H9 (cell line): ENCODE results near the gene ATP5PO. TPM values are rescaled to one million over a fixed set of nuclear protein-coding genes. Genes with fewer than 3 reads are reported as not detected.

Experiments used
- DNase-seq: peaks from one replicate; pipeline ENCODE4 v3.0.0-alpha.2; 2017
- H2AFZ ChIP-seq: one replicate; pipeline ENCODE4 v1.6.1; 2013; ENCODE audit warnings: mild to moderate bottlenecking, low read length, control low read depth, moderate library complexity
- H2AK5ac ChIP-seq: 2 replicates; pipeline ENCODE4 v1.6.1; 2013; ENCODE audit warnings: low read length, control low read depth, mixed read lengths; ENCODE audit not compliant: insufficient read length
- H2BK120ac ChIP-seq: one replicate; pipeline ENCODE4 v1.6.1; 2013; ENCODE audit warnings: low read depth, mild to moderate bottlenecking, low read length, control low read depth, inconsistent platforms; ENCODE audit not compliant: poor library complexity, severe bottlenecking
- H2BK12ac ChIP-seq: 2 replicates; pipeline ENCODE4 v1.6.1; 2013; ENCODE audit warnings: low read length, control low read depth, mixed read lengths, low read depth; ENCODE audit not compliant: insufficient read length
- H2BK15ac ChIP-seq: 2 replicates; pipeline ENCODE4 v1.6.1; 2013; ENCODE audit warnings: low read depth, low read length, control low read depth
- H2BK20ac ChIP-seq: one replicate; pipeline ENCODE4 v1.6.1; 2013; ENCODE audit warnings: low read depth, mild to moderate bottlenecking, low read length, control low read depth, inconsistent platforms; ENCODE audit not compliant: poor library complexity, severe bottlenecking
- H2BK5ac ChIP-seq: 2 replicates; pipeline ENCODE4 v1.6.1; 2013; ENCODE audit warnings: low read length, control low read depth, mixed read lengths; ENCODE audit not compliant: insufficient read length
- H3K14ac ChIP-seq: 2 replicates; pipeline ENCODE4 v1.6.1; 2013; ENCODE audit warnings: low read length, control low read depth; ENCODE audit not compliant: insufficient read depth
- H3K18ac ChIP-seq: 2 replicates; pipeline ENCODE4 v1.6.1; 2013; ENCODE audit warnings: low read depth, mild to moderate bottlenecking, mixed read lengths, low read length, control low read depth; ENCODE audit not compliant: insufficient read length
- H3K23ac ChIP-seq: 2 replicates; pipeline ENCODE4 v1.6.1; 2013; ENCODE audit warnings: low read length, control low read depth, mixed read lengths, low read depth; ENCODE audit not compliant: insufficient read length
- H3K23me2 ChIP-seq: 2 replicates; pipeline ENCODE4 v1.6.1; 2013; ENCODE audit warnings: low read depth, mild to moderate bottlenecking, mixed read lengths, low read length, control low read depth; ENCODE audit not compliant: insufficient read length, poor library complexity, severe bottlenecking
- H3K27ac ChIP-seq: 2 replicates; pipeline ENCODE4 v1.5.1; 2013; ENCODE audit warnings: low read length, control low read depth, mixed read lengths, low read depth; ENCODE audit not compliant: insufficient read length
- H3K27me3 ChIP-seq: 2 replicates; pipeline ENCODE4 v1.6.1; 2013; ENCODE audit warnings: low read length, control low read depth, inconsistent platforms; ENCODE audit not compliant: insufficient read depth
- H3K4ac ChIP-seq: 2 replicates; pipeline ENCODE4 v1.6.1; 2013; ENCODE audit warnings: low read depth, mild to moderate bottlenecking, control low read depth, inconsistent platforms, low read length, moderate library complexity
- H3K4me1 ChIP-seq: 2 replicates; pipeline ENCODE4 v1.6.1; 2013; ENCODE audit warnings: low read length, control low read depth, inconsistent platforms; ENCODE audit not compliant: insufficient read depth
- H3K4me2 ChIP-seq: 2 replicates; pipeline ENCODE4 v1.6.1; 2013; ENCODE audit warnings: low read length, control low read depth, mixed read lengths; ENCODE audit not compliant: insufficient read length, insufficient read depth
- H3K56ac ChIP-seq: 2 replicates; pipeline ENCODE4 v1.6.1; 2013; ENCODE audit warnings: low read depth, mild to moderate bottlenecking, mixed read lengths, low read length, control low read depth; ENCODE audit not compliant: insufficient read length
- H3K79me1 ChIP-seq: 2 replicates; pipeline ENCODE4 v1.6.1; 2013; ENCODE audit warnings: low read depth, mild to moderate bottlenecking, moderate library complexity, low read length, control low read depth, inconsistent platforms; ENCODE audit not compliant: insufficient read depth, poor library complexity, severe bottlenecking
- H3K79me2 ChIP-seq: 2 replicates; pipeline ENCODE4 v1.6.1; 2013; ENCODE audit warnings: low read length, control low read depth, inconsistent platforms; ENCODE audit not compliant: insufficient read depth
- H3K9ac ChIP-seq: 2 replicates; pipeline ENCODE4 v1.6.1; 2013; ENCODE audit warnings: low read length, control low read depth, mixed read lengths; ENCODE audit not compliant: insufficient read length; ENCODE audit errors: extremely low read depth
- H3K9me3 ChIP-seq: one replicate; pipeline ENCODE4 v1.6.1; 2013; ENCODE audit warnings: low read depth, low read length, inconsistent platforms; ENCODE audit not compliant: control insufficient read depth
- H3T11ph ChIP-seq: one replicate; pipeline ENCODE4 v1.6.1; 2013; ENCODE audit warnings: mild to moderate bottlenecking, low read length, control low read depth, inconsistent platforms
- H4K20me1 ChIP-seq: one replicate; pipeline ENCODE4 v1.6.1; 2013; ENCODE audit not compliant: control insufficient read depth, insufficient read length, insufficient read depth
- H4K5ac ChIP-seq: 2 replicates; pipeline ENCODE4 v1.6.1; 2013; ENCODE audit warnings: low read depth, mild to moderate bottlenecking, mixed read lengths, low read length, control low read depth; ENCODE audit not compliant: insufficient read length
- H4K8ac ChIP-seq: replicated peaks from 2 replicates; pipeline ENCODE4 v1.6.1; 2013; ENCODE audit warnings: low read length, control low read depth, mixed read lengths, low read depth; ENCODE audit not compliant: insufficient read length
- H4K91ac ChIP-seq: 2 replicates; pipeline ENCODE4 v1.6.1; 2013; ENCODE audit warnings: low read depth, mild to moderate bottlenecking, moderate library complexity, mixed read lengths, low read length, control low read depth; ENCODE audit not compliant: insufficient read length
- H3K27ac Mint-ChIP-seq, 3 experiments: 2 replicates in 2 of 3; 3 replicates in 1 of 3; pipeline ENCODE4 v1.8.0; 2020 to 2021; ENCODE audit warnings: mixed read lengths in 3 of 3, mild to moderate bottlenecking in 1 of 3, moderate library complexity in 1 of 3
- H3K27me3 Mint-ChIP-seq: 2 replicates; pipeline ENCODE4 v1.8.0; 2021; ENCODE audit warnings: low read depth, mild to moderate bottlenecking, moderate library complexity, mixed read lengths
- H3K36me3 Mint-ChIP-seq, 3 experiments: 2 replicates in 2 of 3; 3 replicates in 1 of 3; pipeline ENCODE4 v1.8.0; 2020 to 2021; ENCODE audit warnings: low read depth in 3 of 3, mixed read lengths in 3 of 3; ENCODE audit not compliant: insufficient read depth in 1 of 3
- H3K4me1 Mint-ChIP-seq, 2 experiments: 2 replicates each; pipeline ENCODE4 v1.8.0; 2020; ENCODE audit warnings: mixed read lengths in 2 of 2
- H3K4me3 Mint-ChIP-seq, 2 experiments: 2 replicates in 1 of 2; 3 replicates in 1 of 2; pipeline ENCODE4 v1.8.0; 2020 to 2021; ENCODE audit warnings: mild to moderate bottlenecking in 2 of 2, mixed read lengths in 2 of 2, moderate library complexity in 1 of 2
- H3K9me3 Mint-ChIP-seq, 2 experiments: 2 replicates in 1 of 2; 3 replicates in 1 of 2; pipeline ENCODE4 v1.8.0; 2020; ENCODE audit warnings: mild to moderate bottlenecking in 2 of 2, mixed read lengths in 2 of 2, moderate library complexity in 1 of 2
- WGBS: extraction: QIAGEN DNeasy Blood & Tissue Kit; methylation state at CpG from one replicate; pipeline ENCODE4 v1.1.7; 2013; ENCODE audit warnings: missing lambda C conversion rate, low lambda C conversion rate, mixed read lengths; ENCODE audit not compliant: insufficient read length; ENCODE audit errors: extremely low coverage; 5-methylcytosine and 5-hydroxymethylcytosine counted together
- total RNA-seq: library from RNA; stranded (reverse); gene quantifications from 2 replicates; pipeline ENCODE4 v1.2.1, GENCODE V29; 2021
- TF ChIP-seq, protein P1 (sequence below): fragments of 200-600 bp; sonication (generic); conservative IDR thresholded peaks from 3 replicates; pipeline ENCODE4 v1.8.0; 2021; ENCODE audit warnings: antibody characterized with exemption, mild to moderate bottlenecking

ATP5PO gene
- total RNA-seq, 1 experiment from 2014 or later: 275 TPM

DNA sequence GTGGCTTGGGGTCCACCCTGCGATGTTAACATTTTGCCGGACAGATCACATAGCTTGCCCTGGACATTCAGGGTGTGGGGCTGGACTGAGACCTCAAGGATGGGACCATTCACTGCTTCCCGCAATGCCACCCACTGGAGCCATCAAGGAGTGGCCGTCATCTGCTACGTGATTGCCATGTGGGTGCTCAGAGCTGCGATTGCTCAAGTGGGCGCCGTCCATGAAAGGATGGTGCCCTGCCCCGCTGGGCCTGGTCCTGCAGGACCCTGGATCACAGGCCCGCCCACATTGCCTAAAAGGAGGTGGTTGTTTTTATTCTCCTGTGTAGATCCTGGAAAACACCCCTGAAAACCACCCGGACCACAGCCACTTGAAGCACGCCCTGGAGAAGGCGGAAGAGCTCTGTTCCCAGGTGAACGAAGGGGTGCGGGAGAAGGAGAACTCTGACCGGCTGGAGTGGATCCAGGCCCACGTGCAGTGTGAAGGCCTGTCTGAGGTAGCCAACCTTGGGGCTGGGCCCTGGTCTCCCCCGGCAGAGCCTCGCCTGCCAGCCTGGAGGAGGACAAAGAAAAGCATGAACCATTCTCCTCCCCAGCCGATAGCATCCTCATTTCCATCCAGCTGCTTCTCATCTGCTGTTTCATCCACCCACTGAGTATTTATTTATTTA lies 40.4 kb downstream of the ATP5PO start:
- no peak overlapping the region for H2AFZ ChIP-seq
- H4K5ac ChIP-seq: no peak overlapping the region
- no CpG with 5 or more reads among the region's 20 CpGs for WGBS
- H3K23ac ChIP-seq: no peak overlapping the region
- no peak for DNase-seq
- TF ChIP-seq, protein P1, sequence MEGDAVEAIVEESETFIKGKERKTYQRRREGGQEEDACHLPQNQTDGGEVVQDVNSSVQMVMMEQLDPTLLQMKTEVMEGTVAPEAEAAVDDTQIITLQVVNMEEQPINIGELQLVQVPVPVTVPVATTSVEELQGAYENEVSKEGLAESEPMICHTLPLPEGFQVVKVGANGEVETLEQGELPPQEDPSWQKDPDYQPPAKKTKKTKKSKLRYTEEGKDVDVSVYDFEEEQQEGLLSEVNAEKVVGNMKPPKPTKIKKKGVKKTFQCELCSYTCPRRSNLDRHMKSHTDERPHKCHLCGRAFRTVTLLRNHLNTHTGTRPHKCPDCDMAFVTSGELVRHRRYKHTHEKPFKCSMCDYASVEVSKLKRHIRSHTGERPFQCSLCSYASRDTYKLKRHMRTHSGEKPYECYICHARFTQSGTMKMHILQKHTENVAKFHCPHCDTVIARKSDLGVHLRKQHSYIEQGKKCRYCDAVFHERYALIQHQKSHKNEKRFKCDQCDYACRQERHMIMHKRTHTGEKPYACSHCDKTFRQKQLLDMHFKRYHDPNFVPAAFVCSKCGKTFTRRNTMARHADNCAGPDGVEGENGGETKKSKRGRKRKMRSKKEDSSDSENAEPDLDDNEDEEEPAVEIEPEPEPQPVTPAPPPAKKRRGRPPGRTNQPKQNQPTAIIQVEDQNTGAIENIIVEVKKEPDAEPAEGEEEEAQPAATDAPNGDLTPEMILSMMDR: no peak
- H3K79me2 ChIP-seq: no peaks in the 10 kb centered on the region
- H2BK120ac ChIP-seq: no peak overlapping the region
- no peaks in the 10 kb centered on the region for H3K79me1 ChIP-seq
- no peak overlapping the region for H2AK5ac ChIP-seq
- H3K4ac ChIP-seq: no peak overlapping the region
- H3K9ac ChIP-seq: no peak overlapping the region
- no peak overlapping the region for H3K18ac ChIP-seq
- no peak overlapping the region for H4K91ac ChIP-seq
- peaks cover 2% of the 10 kb centered on the region; the same call in 1 of the 2 replicates for H3K27me3 Mint-ChIP-seq
- no peak overlapping the region for H3T11ph ChIP-seq
- no peaks in the 10 kb centered on the region for H4K20me1 ChIP-seq
- H2BK20ac ChIP-seq: no peak overlapping the region
- no peak overlapping the region for H3K4me2 ChIP-seq
- no peak overlapping the region for H3K27ac ChIP-seq
- H4K8ac ChIP-seq: no peak overlapping the region
- peaks cover 0 to 2% of the 10 kb centered on the region in 2 experiments; a peak in 1 of 5 replicates for H3K9me3 Mint-ChIP-seq
- no peak overlapping the region for H3K56ac ChIP-seq
- no peaks in the 10 kb centered on the region for H3K9me3 ChIP-seq
- peaks cover 0 to 2% (median 0%) of the 10 kb centered on the region in 3 experiments; a peak in 1 of 7 replicates for H3K36me3 Mint-ChIP-seq
- H3K4me1 ChIP-seq: no peaks in the 10 kb centered on the region
- no peak overlapping the region for H2BK15ac ChIP-seq
- H2BK5ac ChIP-seq: no peak overlapping the region
- H3K14ac ChIP-seq: no peak overlapping the region; the same call in 1 of the 2 replicates
- no peak overlapping the region for H3K27ac Mint-ChIP-seq
- H3K4me3 Mint-ChIP-seq: no peak overlapping the region
- H3K4me1 Mint-ChIP-seq: no peaks in the 10 kb centered on the region
- H3K27me3 ChIP-seq: no peaks in the 10 kb centered on the region
- H3K23me2 ChIP-seq: no peaks in the 10 kb centered on the region
- H2BK12ac ChIP-seq: no peak overlapping the region
